ENCODE results near the gene PDGFRA. TPM values are rescaled to one million over a fixed set of nuclear protein-coding genes. Genes with fewer than 3 reads are reported as not detected.
"Not testable (repeated sequence)": the region's sequence is repeated elsewhere in the genome, so short reads cannot be mapped to it uniquely, and the experiment has no call there.

Gene PDGFRA
- total RNA-seq, 2 experiments from 2014 or later, result not detected

GRCh38 chr4:54243541-54243940 lies 14.4 kb downstream of the PDGFRA start:
- POLR2A ChIA-PET, CTCF ChIA-PET: not testable (repeated sequence)

- POLR2A ChIA-PET, CTCF ChIA-PET: not testable (repeated sequence)
Observed at GRCh38 chr4:54252312-54252711, 23.2 kb downstream of the PDGFRA start.

GRCh38 chr4:54254116-54254914 lies 25.2 kb downstream of the PDGFRA start:
- CTCF ChIA-PET, result interaction anchor here (1.0 kb wide), 1 partner anchor 20 kb away, joined by 3 read pairs; no protein-coding TSS in a partner anchor
- POLR2A ChIA-PET, result no interaction called here

GRCh38 chr4:54254915-54255246 lies 25.8 kb downstream of the PDGFRA start:
- CTCF ChIA-PET, result interaction anchor here (1.0 kb wide), 1 partner anchor 21 kb away, joined by 3 read pairs; no protein-coding TSS in a partner anchor
- POLR2A ChIA-PET, result no interaction called here

- POLR2A ChIA-PET, result no interaction called here
- CTCF ChIA-PET, result no interaction called here
Observed at GRCh38 chr4:54255881-54256280, 26.8 kb downstream of the PDGFRA start.

GRCh38 chr4:54256491-54257486 lies 27.7 kb downstream of the PDGFRA start:
- CTCF ChIA-PET, result no interaction called here
- POLR2A ChIA-PET, result no interaction called here

- ChIA-PET POLR2A (no interaction called here), CTCF (no interaction called here)
Observed at GRCh38 chr4:54265366-54265765, 36.3 kb downstream of the PDGFRA start.

GRCh38 chr4:54268151-54268550 lies 39.1 kb downstream of the PDGFRA start:
- ChIA-PET CTCF (no interaction called here), POLR2A (no interaction called here)

GRCh38 chr4:54271464-54271863 lies 42.4 kb downstream of the PDGFRA start:
- ChIA-PET CTCF (no interaction called here), POLR2A (no interaction called here)

- ChIA-PET CTCF (no interaction called here), POLR2A (no interaction called here)
Observed at GRCh38 chr4:54272051-54272450, 43.0 kb downstream of the PDGFRA start.

- ChIA-PET CTCF (no interaction called here), POLR2A (no interaction called here)
Observed at GRCh38 chr4:54274264-54274663, 45.2 kb downstream of the PDGFRA start.

- ChIA-PET CTCF (no interaction called here), POLR2A (no interaction called here)
Observed at GRCh38 chr4:54274795-54275665, 45.9 kb downstream of the PDGFRA start.

- ChIA-PET CTCF (no interaction called here), POLR2A (no interaction called here)
Observed at GRCh38 chr4:54276641-54277430, 47.7 kb downstream of the PDGFRA start.

GRCh38 chr4:54277691-54278090 lies 48.6 kb downstream of the PDGFRA start:
- CTCF ChIA-PET, result no interaction called here
- POLR2A ChIA-PET, result no interaction called here

- CTCF ChIA-PET, result no interaction called here
- POLR2A ChIA-PET, result no interaction called here
Observed at GRCh38 chr4:54278216-54278615, 49.1 kb downstream of the PDGFRA start.

GRCh38 chr4:54281054-54281766 lies 52.1 kb downstream of the PDGFRA start:
- POLR2A ChIA-PET, result no interaction called here
- CTCF ChIA-PET, result no interaction called here

GRCh38 chr4:54282837-54283236 lies 53.7 kb downstream of the PDGFRA start:
- ChIA-PET CTCF (no interaction called here), POLR2A (no interaction called here)

- POLR2A ChIA-PET, result no interaction called here
- CTCF ChIA-PET, result no interaction called here
Observed at GRCh38 chr4:54289316-54289715, 60.2 kb downstream of the PDGFRA start.

GRCh38 chr4:54290980-54291379 lies 61.9 kb downstream of the PDGFRA start:
- CTCF ChIA-PET, result no interaction called here
- POLR2A ChIA-PET, result no interaction called here
